Measurements from ENCODE around the gene PRKD2.
A peak's percentile ranks its signal among the peaks of the same experiment; 100 is the strongest.

The PRKD2 gene

DNA sequence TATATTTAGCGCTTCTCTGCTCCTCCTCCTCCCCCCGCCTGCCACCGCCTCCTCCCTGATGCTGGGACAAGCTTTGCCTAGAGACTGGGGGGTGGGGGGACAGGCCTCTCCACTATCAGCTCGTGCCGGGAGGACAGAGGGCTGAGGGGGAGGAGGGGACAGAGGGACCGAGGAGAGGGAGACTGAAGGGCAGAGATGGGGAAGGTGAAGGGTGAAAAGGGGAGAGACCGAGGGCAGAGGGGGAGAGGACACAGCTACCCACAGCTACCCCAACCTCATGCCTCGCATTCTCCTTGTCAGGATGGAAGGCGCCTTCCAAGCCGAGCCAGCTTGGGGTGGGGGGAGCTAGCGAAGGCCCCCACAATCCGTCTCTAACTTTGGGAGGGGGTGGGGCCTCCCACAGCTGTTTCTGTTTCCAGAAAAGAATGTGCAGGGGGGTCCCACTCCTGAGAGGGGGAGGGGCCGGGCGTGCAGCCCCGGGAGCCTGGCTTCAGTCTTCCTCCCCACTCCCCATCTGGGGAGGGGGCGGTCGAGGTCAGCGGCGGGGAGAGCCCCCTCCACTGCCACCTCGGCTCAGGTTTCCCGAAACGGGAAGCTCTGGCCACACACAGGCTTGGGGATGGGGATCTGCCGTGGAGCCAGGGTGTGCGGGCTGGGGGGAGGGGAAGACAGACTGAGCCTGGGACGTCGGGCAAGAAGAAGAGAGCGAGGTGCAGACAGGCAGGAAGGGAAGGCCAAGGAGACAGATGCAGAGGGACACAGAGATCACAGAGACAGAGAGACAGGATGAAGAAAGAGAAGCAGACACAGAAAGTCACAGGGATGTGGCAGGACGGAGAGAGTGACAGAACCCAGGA is 57.5 kb downstream of the PRKD2 start:
- DNase-seq (ENCODE audit: low spot score): no peak
- TF ChIP-seq, protein P1, sequence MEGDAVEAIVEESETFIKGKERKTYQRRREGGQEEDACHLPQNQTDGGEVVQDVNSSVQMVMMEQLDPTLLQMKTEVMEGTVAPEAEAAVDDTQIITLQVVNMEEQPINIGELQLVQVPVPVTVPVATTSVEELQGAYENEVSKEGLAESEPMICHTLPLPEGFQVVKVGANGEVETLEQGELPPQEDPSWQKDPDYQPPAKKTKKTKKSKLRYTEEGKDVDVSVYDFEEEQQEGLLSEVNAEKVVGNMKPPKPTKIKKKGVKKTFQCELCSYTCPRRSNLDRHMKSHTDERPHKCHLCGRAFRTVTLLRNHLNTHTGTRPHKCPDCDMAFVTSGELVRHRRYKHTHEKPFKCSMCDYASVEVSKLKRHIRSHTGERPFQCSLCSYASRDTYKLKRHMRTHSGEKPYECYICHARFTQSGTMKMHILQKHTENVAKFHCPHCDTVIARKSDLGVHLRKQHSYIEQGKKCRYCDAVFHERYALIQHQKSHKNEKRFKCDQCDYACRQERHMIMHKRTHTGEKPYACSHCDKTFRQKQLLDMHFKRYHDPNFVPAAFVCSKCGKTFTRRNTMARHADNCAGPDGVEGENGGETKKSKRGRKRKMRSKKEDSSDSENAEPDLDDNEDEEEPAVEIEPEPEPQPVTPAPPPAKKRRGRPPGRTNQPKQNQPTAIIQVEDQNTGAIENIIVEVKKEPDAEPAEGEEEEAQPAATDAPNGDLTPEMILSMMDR (IDR thresholded peaks at IDR 0.05; ENCODE audit: extremely low read depth, missing control alignments): no peak

DNA sequence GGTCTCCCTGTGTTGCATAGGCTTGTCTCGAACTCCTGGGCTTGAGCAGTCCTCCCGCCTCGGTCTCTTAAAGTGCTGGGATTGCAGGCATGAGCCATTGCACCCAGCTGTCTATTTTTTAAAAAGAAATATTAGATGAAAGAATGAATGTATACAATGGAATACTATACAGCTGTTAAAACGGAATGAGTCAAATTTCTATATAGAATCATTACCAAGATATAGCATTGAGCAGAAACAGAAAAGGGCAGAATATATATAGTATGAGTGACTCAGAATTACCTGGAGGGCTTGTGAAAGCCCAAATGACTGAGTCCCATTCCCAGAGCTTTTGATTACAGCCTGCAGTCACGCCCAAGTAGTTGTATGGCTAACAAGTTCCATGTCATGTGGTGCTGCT is 60.4 kb downstream of the PRKD2 start:
- TF ChIP-seq, protein P1 (IDR thresholded peaks at IDR 0.05; ENCODE audit: extremely low read depth, missing control alignments): no peak
- DNase-seq (ENCODE audit: low spot score): no peak

DNA sequence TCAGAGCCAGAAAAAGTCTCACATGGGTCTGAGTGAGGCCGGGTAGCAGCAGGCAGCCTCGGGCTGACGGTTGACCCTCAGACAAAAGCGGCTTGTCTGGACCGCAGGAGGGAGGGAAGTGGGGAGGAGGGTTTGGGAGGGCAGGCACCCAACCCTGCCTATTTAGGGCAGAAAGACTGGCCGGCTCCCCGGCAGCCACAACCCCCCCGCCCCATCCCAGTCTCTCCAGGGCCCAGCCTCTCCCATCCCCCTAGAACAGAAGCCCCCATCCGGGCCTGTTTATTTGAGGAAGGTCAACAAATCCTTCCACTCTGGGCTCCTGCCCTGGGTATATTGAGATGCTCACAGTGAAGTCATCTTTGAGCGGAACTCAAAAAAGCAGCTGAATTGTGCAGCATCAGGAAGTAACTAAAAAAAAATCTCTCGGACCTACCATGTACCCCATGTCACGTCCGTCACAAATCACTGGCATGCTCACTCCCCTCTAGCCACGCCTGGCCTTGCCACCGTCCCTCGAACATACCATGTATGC is 62.2 kb downstream of the PRKD2 start:
- no peak for DNase-seq (ENCODE audit: low spot score)
- TF ChIP-seq, protein P1 (IDR thresholded peaks at IDR 0.05; ENCODE audit: extremely low read depth, missing control alignments): no peak

DNA sequence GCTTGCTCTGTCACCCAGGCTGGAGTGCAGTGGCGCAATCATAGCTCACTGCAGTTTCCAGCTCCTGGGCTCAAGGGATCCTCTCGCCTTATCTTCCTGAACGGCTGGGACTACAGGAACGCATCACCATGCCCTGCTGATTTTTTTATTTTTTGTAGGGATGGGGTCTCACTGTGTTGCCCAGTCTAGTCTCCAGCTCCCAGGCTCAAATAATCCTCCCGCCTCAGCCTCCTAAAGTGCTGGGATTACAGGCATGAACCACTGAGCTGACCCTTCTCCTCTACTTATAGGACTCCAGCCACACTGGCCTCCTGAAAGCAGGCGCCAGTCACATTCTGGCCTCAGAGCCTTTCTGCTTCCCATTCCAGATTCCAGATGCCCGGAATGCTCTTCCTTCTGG is 66.5 kb downstream of the PRKD2 start:
- TF ChIP-seq, protein P1 (IDR thresholded peaks at IDR 0.05; ENCODE audit: extremely low read depth, missing control alignments): no peak
- DNase-seq (ENCODE audit: low spot score): no peak

DNA sequence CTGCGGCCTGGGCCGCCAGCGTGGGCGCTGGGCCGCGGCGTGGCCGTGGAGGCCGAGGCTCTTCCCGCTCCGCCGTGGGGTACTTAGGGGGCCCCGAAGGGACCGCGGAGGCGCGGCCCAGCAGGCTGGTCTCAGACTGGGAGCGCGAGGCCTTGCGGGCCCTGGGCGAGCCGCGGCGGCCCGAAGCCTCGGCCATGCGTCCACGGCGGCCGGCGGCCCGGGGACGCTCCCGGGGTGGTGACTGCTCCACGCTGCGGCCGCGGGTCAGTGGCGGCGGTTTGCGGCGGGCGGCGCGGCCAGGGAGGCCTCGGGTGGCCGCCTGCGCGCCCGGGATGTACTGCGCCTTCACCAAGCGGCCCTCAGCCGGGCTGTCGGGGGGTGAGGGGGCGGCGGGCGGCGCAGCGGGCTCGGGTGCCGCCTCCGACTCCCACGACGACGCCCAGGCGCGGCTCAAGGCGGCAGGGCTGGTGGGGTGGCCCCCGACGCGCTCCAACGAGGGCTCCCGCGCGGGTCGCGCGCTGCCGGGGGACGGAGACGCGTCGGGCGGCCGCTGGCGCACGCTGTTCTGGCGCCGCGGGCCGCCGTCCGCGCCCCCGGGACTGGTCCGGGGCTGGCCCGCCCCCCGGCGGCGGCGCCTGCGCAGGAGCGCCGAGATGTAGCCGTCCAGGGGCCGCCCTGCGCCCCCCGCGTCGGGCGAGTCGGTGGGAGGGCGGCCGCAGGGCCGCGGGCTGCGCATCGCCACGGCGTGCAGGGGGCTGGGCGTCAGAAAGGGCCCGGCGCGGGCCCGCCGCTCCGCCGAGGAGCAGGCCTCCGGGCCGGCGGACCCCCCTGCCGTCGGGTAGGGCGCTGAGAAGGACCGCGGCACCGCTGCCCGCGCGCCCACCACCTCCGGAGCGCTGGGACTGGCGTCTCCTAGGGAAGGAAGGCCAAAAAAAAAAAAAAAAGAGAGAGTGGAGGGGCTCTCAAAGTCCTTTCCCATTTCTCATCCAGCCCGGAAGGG is 67.7 kb downstream of the PRKD2 start:
- TF ChIP-seq, protein P1 (IDR thresholded peaks at IDR 0.05; ENCODE audit: extremely low read depth, missing control alignments): no peak
- peak; percentile 25 for DNase-seq (ENCODE audit: low spot score)

DNA sequence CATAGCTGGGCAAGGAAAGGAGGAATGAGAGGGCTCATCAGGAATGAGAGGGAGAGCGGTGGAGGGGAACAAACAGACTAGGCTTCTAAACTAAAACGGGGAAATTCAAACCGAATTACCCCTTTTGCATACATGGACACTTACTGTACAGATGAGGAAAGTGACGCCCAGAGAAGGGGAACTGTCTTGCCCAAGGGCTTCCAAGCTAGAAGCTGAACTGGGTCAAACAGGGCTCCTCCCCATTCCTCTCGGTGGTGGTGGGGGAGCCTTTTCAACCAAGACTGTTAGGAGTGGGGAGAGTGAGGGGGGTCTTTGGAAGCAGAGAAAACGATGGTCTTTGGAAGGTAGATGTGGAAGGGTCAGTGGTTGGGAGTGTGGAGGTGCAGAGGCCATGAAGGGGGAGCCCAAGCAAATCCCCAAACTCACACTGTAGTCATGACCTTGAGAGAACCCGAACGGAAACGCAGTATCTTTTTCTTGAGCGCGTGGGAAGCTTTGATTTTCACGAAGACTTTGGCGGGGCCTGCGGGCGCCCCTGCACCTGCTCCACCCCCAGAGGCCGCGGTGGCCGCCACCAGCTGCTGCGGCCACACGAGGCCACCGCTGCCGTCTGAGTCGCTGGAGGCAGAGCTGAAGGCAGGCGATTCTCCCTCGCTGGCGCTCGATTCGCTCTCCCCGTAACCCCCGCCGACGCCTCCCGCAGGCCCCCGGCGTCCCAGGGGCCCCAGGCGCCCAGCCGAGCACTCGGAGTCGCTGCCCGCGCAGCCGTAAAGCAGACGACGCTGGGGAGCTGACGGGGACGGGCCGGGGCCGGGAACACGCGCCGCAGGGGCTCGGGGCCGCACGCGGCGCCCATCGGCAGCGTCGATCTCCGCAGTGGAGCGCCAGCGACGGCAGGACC is 68.6 kb downstream of the PRKD2 start:
- TF ChIP-seq, protein P1 (IDR thresholded peaks at IDR 0.05; ENCODE audit: extremely low read depth, missing control alignments): no peak
- peak; percentile 67 for DNase-seq (ENCODE audit: low spot score)
